H54 (cell line): ENCODE data around the gene CD300C.

ENCODE experiments used
- DNase-seq: peaks from one replicate; pipeline ENCODE4 v3.0.0; 2011; ENCODE audit warnings: low spot score, mixed read lengths; ENCODE audit not compliant: insufficient read length
- FAIRE-seq: peaks from 3 replicates; lab custom pipeline; 2011; peaks lifted over from hg19 to GRCh38; lab: Jason Lieb, UNC
- POLR2A ChIP-seq: IDR thresholded peaks from 2 replicates; pipeline ENCODE4 v1.6.1; 2011; ENCODE audit warnings: low read depth, mild to moderate bottlenecking, low read length

CD300C gene

DNA sequence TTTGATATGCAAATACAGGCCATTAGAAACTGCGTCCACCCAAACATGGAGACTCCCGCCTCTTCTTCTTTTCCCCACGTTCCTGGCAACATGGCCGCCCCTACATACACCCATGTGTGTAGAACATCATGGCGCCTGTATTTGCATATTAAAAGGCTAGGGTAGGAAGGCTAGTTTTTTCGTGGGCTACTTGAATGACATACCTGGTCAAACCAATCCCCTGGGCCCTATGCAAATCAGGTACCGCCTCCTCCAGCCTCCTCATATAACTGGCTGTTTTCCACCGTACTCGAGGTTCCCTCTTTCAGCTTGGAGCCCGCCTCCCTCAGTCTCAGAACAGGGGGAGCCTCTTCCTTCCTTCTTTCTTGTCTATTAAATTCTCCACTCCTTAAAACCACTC lies 13.8 kb downstream of the CD300C start:
- no peak for DNase-seq
- no peak for TF ChIP-seq POLR2A
- no peak for FAIRE-seq

DNA sequence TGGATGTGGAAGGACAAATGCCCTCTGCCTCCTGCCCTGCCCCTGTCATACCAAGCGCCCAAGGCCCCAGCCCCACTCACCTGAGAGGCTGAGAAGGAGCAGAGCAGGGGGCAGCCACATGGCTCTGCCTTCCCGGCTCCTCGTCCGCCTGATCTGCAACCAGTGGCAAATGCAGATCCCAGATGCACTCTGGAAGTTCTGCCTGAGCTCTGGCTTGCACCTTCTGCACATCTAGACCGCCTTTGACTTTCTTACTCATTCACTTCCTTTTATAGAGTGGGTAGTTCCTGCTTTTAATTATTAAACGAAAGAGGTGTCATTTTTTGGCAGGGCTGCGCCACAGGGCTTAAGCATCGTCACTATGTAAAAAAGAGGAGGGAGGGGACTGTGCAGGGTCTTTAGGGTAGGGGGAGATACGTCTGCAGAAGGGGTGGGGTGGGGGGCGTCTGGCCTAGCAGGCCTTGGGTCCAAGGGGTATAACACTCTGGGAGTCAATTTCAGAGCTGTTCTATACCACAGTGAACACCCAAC lies 14.6 kb downstream of the CD300C start, which contains the start of gene CD300LB:
Gene CD300LB, minus strand, starts transcription at position 245 of the 531 bp plus-strand sequence. Its CDS starts 125 bp downstream, at position 120.
- FAIRE-seq (no peak), DNase-seq (no peak)
- TF ChIP-seq POLR2A: no peak

DNA sequence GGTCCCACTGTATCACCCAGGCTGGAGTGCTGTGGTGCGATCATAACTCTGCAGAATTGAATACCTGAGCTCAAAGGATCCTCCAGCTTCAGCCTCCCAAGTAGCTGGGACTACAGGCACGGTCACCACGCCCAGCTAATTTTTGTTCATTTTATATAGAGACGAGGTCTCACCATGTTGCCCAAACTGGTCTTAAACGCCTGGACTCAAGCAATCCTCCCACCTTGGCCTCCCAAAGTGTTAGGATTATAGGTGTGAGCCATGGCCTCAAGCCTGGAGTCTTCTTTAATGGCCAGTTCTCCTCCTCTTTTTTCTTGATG lies 15.1 kb downstream of the CD300C start:
- DNase-seq (no peak), FAIRE-seq (no peak)
- TF ChIP-seq POLR2A: no peak

DNA sequence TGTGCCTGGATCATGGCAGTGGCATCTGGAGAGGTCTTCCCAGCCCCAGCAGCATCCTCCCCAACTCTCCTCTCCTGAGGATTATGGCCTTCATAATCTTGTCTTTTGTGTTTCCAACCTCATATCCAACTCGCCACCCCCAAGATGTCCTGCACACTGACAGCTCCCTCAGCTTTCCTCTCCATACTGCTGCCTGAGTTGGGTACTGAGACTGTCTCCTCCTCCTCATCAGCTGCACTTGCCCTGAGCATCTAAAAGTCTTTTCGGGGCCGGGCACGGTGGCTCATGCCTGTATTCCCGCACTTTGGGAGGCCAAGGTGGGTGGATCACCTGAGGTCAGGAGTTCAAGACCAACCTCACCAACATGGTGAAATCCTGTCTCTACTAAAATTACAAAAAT lies 16.7 kb downstream of the CD300C start:
- no peak for TF ChIP-seq POLR2A
- DNase-seq: no peak
- no peak for FAIRE-seq

DNA sequence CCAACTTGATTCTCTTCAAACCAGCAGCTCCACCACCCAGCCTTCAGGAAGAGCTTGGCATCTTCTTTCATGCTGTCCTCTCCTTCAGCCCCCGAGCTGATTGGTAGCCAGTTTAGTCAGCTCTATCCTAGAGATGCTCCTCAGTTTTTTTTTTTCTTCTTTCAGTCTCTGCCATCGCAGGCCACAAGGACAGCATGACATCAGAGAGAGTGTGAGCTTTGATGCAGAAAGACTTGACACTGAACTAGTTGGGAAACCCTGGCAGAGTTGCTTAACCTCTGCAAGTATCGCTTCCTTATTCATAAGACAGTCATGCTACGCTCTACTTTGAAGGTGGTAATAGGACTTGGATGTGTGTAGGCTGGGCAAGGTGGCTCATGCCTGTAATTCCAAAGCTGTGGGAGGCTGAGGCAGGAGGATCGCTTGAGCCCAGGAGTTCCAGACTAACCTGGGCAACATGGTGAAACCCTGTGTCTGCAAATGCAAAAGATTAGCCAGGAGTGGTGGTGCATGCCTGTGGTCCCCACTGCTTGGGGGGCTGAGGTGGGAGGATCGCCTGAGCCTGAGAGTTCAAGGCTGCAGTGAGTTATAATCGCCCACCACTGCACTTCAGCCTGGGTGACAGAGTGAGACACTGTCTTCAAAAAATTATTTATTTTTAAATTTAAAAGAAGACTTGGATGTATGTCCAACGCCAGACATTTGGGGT lies 17.3 kb downstream of the CD300C start:
- no peak for TF ChIP-seq POLR2A
- no peak for DNase-seq
- no peak for FAIRE-seq

GRCh38 chr17:74527756-74528155 lies 18.2 kb downstream of the CD300C start:
- TF ChIP-seq POLR2A: no peak
- no peak for FAIRE-seq
- DNase-seq: no peak

DNA sequence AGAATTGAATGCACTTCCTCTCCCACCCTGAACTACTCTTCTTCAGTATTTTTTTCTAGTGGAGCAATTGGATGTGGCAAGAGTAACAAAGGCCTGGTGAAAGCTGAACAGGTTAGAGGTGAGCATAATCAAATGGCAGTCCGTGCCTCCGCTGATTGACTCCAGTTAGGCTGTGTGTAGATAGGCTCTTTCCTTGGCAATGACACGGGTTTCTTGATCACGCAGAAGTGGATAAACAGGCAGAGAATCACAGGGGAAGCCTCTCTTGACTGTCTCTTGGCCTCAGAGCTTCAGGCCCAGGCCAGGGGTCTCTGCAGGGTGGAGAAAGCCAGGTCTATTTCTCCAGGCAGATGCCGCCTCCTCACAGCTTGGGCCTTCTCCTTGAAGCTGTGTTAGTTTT lies 18.8 kb downstream of the CD300C start:
- no peak for TF ChIP-seq POLR2A
- FAIRE-seq: no peak
- DNase-seq: no peak

GRCh38 chr17:74526681-74527080 lies 19.2 kb downstream of the CD300C start:
- TF ChIP-seq POLR2A: no peak
- DNase-seq (no peak), FAIRE-seq (no peak)

DNA sequence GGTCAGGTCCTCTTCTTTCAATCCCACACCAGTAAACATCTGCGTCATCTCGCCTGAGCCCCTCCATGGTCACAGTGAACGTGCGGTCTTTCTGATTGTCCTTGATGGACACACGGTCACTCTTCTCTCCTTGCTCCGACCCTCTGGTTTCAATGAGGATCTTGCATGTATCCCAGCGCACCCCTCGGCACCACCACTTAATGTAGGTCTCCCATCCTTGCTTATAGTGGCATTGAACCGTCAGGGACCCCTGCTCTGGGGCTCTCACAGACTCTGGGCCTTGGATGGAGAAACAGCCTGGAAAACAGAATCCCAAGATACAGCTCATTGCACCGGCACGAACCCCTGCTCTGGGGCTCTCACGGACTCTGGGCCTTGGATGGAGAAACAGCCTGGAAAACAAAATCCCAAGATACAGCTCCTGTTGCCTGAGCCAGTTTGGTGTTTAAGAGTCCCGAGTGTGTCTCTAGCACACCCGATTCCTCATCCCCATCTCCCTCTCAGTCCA lies 20.1 kb downstream of the CD300C start:
- no peak for FAIRE-seq
- no peak for TF ChIP-seq POLR2A

GRCh38 chr17:74525465-74525725 lies 20.5 kb downstream of the CD300C start:
- no peak for DNase-seq
- no peak for FAIRE-seq
- no peak for TF ChIP-seq POLR2A

More for the DNA sequence above, 20.1 kb downstream of the CD300C start:
- no peak for DNase-seq

DNA sequence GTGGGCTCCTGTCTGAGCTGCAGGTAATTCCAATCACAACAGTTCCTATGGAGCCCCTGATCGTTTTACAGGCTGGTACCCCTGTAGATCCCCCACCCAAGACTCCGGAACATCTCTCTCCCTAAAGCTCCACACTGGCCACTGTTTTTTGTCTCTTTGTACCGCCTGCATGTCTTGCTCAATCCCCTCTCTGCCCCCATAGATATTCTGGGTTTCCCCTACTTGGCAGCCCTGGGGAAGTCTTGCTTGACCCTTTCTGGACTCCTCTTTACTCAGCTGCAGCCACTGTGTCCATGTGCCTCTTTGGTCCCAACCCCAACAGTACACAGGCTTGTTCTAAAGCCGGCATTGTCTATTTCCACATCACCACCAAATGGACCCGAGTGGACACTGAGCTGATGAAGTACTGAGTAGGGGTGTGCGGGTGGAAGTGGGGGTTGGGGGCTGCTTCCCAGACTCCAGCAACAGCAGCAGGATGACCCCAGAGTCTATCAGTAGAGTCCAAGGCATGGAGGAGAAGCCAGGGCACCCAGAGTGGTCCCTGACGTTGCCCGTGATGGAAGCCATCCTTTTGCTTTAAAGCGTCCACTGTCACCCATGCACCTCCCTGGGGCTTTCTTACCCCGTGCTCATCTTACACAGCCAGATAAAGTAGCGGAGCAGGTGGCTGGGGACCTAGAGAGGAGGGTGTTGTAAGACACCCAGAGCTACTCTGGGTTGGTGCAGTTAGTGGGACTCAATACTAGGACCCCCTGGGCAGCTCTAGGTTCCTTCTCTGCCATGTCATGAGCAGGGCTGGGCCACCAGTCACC lies 21.1 kb downstream of the CD300C start:
- DNase-seq: no peak
- no peak for TF ChIP-seq POLR2A
- no peak for FAIRE-seq

DNA sequence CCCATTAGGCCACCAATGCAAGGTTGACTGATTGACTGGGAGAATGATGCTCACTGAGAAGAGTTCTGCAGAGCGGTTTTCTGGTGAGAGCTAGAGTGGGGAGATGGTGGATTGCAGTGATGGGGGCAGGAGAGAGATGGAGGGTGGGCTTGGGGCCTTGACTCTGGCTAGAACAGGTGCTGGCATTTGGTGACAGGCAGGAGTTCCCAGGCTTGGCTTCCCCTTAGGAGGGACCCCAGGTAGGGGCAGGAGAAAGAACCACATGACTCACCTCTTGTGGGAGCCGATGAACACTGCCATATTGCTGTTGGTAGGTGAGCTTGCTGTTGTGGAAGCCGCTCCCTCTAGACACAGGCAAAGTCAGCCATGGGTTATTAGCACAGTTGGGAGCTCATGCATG lies 22.6 kb downstream of the CD300C start:
- DNase-seq (no peak), FAIRE-seq (no peak)
- TF ChIP-seq POLR2A: no peak

- FAIRE-seq: no peak
Measured at GRCh38 chr17:74522381-74523105, 23.4 kb downstream of the CD300C start.

GRCh38 chr17:74521701-74522201 lies 24.2 kb downstream of the CD300C start:
- FAIRE-seq: no peak
- TF ChIP-seq POLR2A: no peak
- DNase-seq: no peak

More at GRCh38 chr17:74522381-74523105, 23.4 kb downstream of the CD300C start:
- DNase-seq: no peak
- no peak for TF ChIP-seq POLR2A
